Activated CD8-positive, alpha-beta memory T cell treated with anti-CD3 and anti-CD28 coated beads, Interleukin-2, amount 10 ng/mL, durations not matched to agents 7 days and 5 days (primary cell): Measurements from ENCODE around the gene CCDC201. TPM values are rescaled to one million over a fixed set of nuclear protein-coding genes. Genes with fewer than 3 reads are reported as not detected.
A peak's percentile ranks its signal among the peaks of the same experiment; 100 is the strongest.

Experiments
- ATAC-seq: fragments of 150-1000 bp; cut with Tn5 transposase; one replicate; pipeline ENCODE4 v1.10.0; 2021; ENCODE audit warnings: moderate library complexity
- CTCF ChIA-PET: fragments of 350-600 bp; sonication (Branson Sonifier 250); formaldehyde crosslinking; loops from one replicate; lab custom pipeline; 2021; ENCODE audit warnings: antibody characterized with exemption; lab: Charles Lee
- DNase-seq: peaks from one replicate; pipeline ENCODE4 v3.0.0-alpha.2; 2020
- H3K27ac Mint-ChIP-seq: one replicate; pipeline ENCODE4 v1.8.0; 2021; ENCODE audit warnings: mild to moderate bottlenecking, mixed read lengths
- H3K27me3 Mint-ChIP-seq: one replicate; pipeline ENCODE4 v1.8.0; 2021; ENCODE audit warnings: mixed read lengths
- H3K36me3 Mint-ChIP-seq: one replicate; pipeline ENCODE4 v1.8.0; 2021; ENCODE audit warnings: mild to moderate bottlenecking, mixed read lengths
- H3K4me1 Mint-ChIP-seq: one replicate; pipeline ENCODE4 v1.8.0; 2021; ENCODE audit warnings: mixed read lengths
- H3K4me3 Mint-ChIP-seq: one replicate; pipeline ENCODE4 v1.8.0; 2021; ENCODE audit warnings: mild to moderate bottlenecking, moderate library complexity, mixed read lengths
- H3K9me3 Mint-ChIP-seq: one replicate; pipeline ENCODE4 v1.8.0; 2022; ENCODE audit warnings: low read depth, mixed read lengths
- total RNA-seq, 2 experiments: library from RNA; stranded (reverse); gene quantifications; one replicate each; pipeline ENCODE4 v1.2.3, GENCODE V29; 2021

The CCDC201 gene, protein sequence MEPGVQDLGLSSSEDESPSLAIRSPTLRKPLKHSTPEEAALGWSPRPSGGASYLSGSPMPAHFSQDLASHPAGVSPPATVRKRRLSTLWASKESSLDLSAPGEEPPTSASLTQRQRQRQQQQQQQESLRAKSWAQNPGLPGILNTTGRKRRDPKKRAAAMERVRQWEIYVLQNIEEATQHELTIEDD
- not detected for total RNA-seq

DNA sequence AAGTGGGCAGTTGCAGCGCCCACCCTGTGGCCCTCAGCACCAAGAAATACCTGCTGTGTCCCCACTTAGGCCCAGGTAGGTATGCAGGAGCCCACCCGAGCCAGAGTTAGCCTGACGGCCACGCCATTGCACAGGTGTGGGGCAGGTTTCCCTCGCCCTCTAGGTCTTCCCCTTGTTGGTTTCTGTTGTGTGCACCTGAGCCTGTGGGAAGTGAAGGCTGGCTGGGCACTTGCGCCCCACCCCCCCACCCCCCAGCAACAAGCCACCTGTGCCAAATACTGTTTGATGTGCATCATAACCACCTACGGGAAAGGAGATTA lies at the start of gene CCDC201:
TSS of gene CCDC201 (minus strand) at position 48 of the 320 bp plus-strand sequence. CDS start 75 bp downstream, outside the sequence.
- H3K9me3 Mint-ChIP-seq = no peaks in the 10 kb centered on the region
- no peak within 1 kb of the TSS for H3K4me3 Mint-ChIP-seq
- ATAC-seq (no peak), DNase-seq (no peak)
- no peaks in the 10 kb centered on the region for H3K36me3 Mint-ChIP-seq
- no peak within 1 kb of the TSS for H3K27ac Mint-ChIP-seq
- CTCF ChIA-PET = no interaction called here
- H3K27me3 Mint-ChIP-seq = peaks cover 7% of the 10 kb centered on the region
- no peaks in the 10 kb centered on the region for H3K4me1 Mint-ChIP-seq

DNA sequence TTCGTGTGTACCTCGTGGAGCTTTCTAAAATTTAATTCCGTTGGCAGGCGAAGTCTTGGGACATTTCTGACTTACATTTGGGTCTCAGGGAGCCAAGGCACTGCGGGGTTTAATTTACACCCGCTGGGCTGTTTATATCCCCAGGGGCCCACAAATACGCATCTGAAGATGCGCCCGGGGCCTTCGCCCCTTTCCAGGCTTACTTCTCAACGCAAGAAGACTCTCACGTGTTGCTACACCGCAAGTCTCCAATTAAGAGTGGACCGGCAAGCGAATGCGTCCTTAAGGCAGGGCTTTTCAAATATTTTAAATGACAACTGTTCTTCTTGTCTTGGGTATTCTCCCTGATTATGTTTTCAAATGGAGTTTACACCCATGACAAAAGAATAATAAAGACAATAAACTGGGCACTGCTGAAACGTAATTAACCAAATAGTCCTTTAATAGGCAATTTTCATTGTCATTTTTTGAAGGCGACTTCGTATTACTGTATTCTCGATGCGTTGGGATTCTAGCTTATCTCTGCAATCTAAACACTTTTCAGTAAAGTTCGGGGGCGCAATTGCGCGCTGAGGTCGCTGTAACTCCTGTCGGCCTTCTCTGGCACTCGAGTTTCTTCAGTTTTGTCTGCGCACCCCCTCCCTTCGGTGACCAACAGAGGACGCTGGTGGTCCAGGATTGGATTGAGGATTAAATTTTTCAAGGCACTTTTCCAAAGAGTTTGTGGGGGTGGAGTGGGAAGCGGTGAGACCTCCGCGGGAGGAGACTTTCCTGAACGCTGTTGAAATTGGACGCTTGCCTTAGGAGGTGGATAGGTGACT lies 49.0 kb upstream of the CCDC201 start:
- CTCF ChIA-PET = interaction anchor here (0.7 to 2.0 kb wide), 11 partner anchors 9 to 1168 kb away, joined by 3 to 11 read pairs (median 3); no protein-coding TSS in a partner anchor
- no peak for ATAC-seq
- Mint-ChIP-seq H3K4me1 (peaks cover 38% of the 10 kb centered on the region), H3K27me3 (peaks cover 66% of the 10 kb centered on the region), H3K4me3 (peak overlapping the region; percentile 57), H3K36me3 (no peaks in the 10 kb centered on the region), H3K27ac (peak overlapping the region; percentile 78), H3K9me3 (no peaks in the 10 kb centered on the region)
- DNase-seq = peak; percentile 63

- peaks cover 38% of the 10 kb centered on the region for H3K4me1 Mint-ChIP-seq
- no peaks in the 10 kb centered on the region for H3K36me3 Mint-ChIP-seq
- peak overlapping the region; percentile 45 for H3K4me3 Mint-ChIP-seq
- peaks cover 66% of the 10 kb centered on the region for H3K27me3 Mint-ChIP-seq
- ATAC-seq = no peak
- no peak for DNase-seq
- peak overlapping the region; percentile 78 for H3K27ac Mint-ChIP-seq
- H3K9me3 Mint-ChIP-seq = no peaks in the 10 kb centered on the region
- CTCF ChIA-PET = interaction anchor here (0.8 kb wide), 1 partner anchor 28 kb away, joined by 3 read pairs; no protein-coding TSS in a partner anchor
Measured at GRCh38 chr7:45921381-45921698, 48.5 kb upstream of the CCDC201 start.

- CTCF ChIA-PET = interaction anchor here (0.8 to 1.0 kb wide), 2 partner anchors 19 to 27 kb away, joined by 3 read pairs; no protein-coding TSS in a partner anchor
- Mint-ChIP-seq H3K36me3 (peaks cover 3% of the 10 kb centered on the region), H3K27ac (peak within 1 kb of the TSS; percentile 78), H3K27me3 (peaks cover 63% of the 10 kb centered on the region), H3K9me3 (no peaks in the 10 kb centered on the region), H3K4me1 (peaks cover 44% of the 10 kb centered on the region), H3K4me3 (peak within 1 kb of the TSS; percentile 72)
- ATAC-seq (peak; percentile 66), DNase-seq (peak; percentile 50)
Measured at GRCh38 chr7:45920502-45921380, 47.9 kb upstream of the CCDC201 start, which contains the start of gene IGFBP3. Gene IGFBP3 (minus strand): TSS chr7:45921272. CDS start chr7:45921140, 132 bp downstream.

DNA sequence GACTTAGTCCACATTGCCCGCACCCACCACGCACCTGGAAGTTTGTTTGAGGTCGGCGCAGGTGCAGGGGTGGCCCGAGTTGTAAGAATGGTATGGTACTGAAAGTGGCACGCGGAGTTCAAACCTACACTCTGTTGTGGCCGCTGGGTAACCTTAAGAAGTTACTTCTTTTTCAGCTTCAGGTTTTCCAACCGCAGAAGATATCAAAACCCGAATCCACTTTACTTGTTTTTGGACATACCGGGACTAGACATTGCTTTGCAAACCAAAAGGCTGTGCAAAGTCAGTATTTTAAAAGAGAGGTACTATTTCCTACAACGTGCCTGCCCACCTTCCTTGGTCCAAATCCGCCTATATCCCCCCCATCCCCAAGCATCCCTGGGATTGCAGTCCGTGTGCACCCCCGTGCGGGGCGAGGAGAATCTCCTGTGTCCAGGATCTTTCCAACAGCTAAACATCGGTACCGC lies 47.1 kb upstream of the CCDC201 start:
- no peaks in the 10 kb centered on the region for H3K9me3 Mint-ChIP-seq
- H3K27ac Mint-ChIP-seq = peak overlapping the region; percentile 57
- peaks cover 3% of the 10 kb centered on the region for H3K36me3 Mint-ChIP-seq
- H3K4me1 Mint-ChIP-seq = peaks cover 47% of the 10 kb centered on the region
- peak overlapping the region; percentile 72 for H3K4me3 Mint-ChIP-seq
- no peak for DNase-seq
- no peak for ATAC-seq
- H3K27me3 Mint-ChIP-seq = peaks cover 62% of the 10 kb centered on the region
- CTCF ChIA-PET = interaction anchor here (1.0 kb wide), 1 partner anchor 20 kb away, joined by 3 read pairs; no protein-coding TSS in a partner anchor

GRCh38 chr7:45919231-45919784 lies 46.4 kb upstream of the CCDC201 start:
- Mint-ChIP-seq H3K4me3 (peak overlapping the region; percentile 72), H3K36me3 (peaks cover 3% of the 10 kb centered on the region), H3K27ac (no peak overlapping the region), H3K27me3 (peaks cover 57% of the 10 kb centered on the region), H3K4me1 (peaks cover 47% of the 10 kb centered on the region), H3K9me3 (no peaks in the 10 kb centered on the region)
- no peak for DNase-seq
- CTCF ChIA-PET = interaction anchor here (3.1 to 3.9 kb wide), 2 partner anchors 29 to 1169 kb away, joined by 8 to 19 read pairs; no protein-coding TSS in a partner anchor
- ATAC-seq = no peak

GRCh38 chr7:45918556-45918955 lies 45.7 kb upstream of the CCDC201 start:
- DNase-seq = no peak
- Mint-ChIP-seq H3K27ac (peak overlapping the region; percentile 69), H3K36me3 (peaks cover 3% of the 10 kb centered on the region), H3K9me3 (no peaks in the 10 kb centered on the region), H3K4me1 (peaks cover 47% of the 10 kb centered on the region), H3K27me3 (peaks cover 50% of the 10 kb centered on the region), H3K4me3 (peak overlapping the region; percentile 55)
- no peak for ATAC-seq
- CTCF ChIA-PET = interaction anchor here (1.0 to 3.9 kb wide), 5 partner anchors 9 to 1170 kb away, joined by 3 to 19 read pairs (median 5); no protein-coding TSS in a partner anchor

DNA sequence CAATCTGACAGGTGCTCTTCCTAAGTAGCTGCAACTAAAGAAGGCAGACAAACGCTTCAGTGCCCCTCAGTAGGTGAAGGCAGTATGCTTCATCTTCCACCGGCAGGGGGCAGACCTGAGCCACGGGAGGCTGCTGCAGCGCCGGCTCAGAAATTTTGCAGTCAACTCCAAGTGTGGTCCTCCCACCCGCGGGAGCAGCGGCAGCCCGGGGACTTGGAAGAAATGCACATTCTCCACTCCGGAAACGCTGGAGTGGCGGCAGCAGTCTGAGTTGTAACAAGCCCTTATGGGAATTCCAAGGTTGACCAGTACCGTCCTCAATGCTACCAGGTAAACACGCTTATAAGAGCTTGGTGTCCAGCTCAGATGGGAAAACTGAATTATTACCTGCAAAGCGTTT lies 44.8 kb upstream of the CCDC201 start:
- Mint-ChIP-seq H3K4me3 (peak overlapping the region; percentile 36), H3K4me1 (peaks cover 40% of the 10 kb centered on the region), H3K36me3 (peaks cover 3% of the 10 kb centered on the region), H3K27me3 (peaks cover 42% of the 10 kb centered on the region), H3K27ac (no peak overlapping the region), H3K9me3 (no peaks in the 10 kb centered on the region)
- ATAC-seq (peak; percentile 32), DNase-seq (peak; percentile 83)
- CTCF ChIA-PET = interaction anchor here (0.6 to 3.9 kb wide), 12 partner anchors 9 to 1171 kb away, joined by 3 to 19 read pairs (median 3); no protein-coding TSS in a partner anchor

- CTCF ChIA-PET = interaction anchor here (0.6 to 3.9 kb wide), 8 partner anchors 11 to 1172 kb away, joined by 3 to 19 read pairs (median 3); no protein-coding TSS in a partner anchor
- DNase-seq (no peak), ATAC-seq (no peak)
- no peak overlapping the region for H3K4me3 Mint-ChIP-seq
- peaks cover 3% of the 10 kb centered on the region for H3K36me3 Mint-ChIP-seq
- H3K4me1 Mint-ChIP-seq = peaks cover 34% of the 10 kb centered on the region
- no peaks in the 10 kb centered on the region for H3K9me3 Mint-ChIP-seq
- peaks cover 36% of the 10 kb centered on the region for H3K27me3 Mint-ChIP-seq
- H3K27ac Mint-ChIP-seq = no peak overlapping the region
Measured at GRCh38 chr7:45917064-45917463, 44.2 kb upstream of the CCDC201 start.

DNA sequence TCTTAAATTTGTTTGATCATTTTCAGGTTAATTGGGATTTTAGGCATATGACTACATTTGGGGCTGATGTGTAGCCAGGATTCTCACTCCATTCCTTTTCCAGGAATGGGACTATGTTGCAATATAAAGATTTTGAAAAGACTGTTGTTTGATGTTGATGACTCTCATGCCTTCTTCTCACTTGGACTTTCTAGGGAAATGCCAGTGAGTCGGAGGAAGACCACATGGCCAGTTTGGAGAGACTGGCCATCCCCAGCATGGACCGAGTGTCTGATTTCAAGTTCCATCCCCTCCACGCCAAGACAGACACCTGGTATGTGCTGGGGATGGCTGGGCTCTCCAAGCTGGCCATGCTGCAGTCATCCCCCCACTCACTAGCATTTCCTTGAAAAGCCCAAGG lies 42.7 kb upstream of the CCDC201 start:
- Mint-ChIP-seq H3K9me3 (no peaks in the 10 kb centered on the region), H3K4me1 (peaks cover 27% of the 10 kb centered on the region), H3K4me3 (no peak overlapping the region), H3K27ac (no peak overlapping the region), H3K27me3 (peaks cover 28% of the 10 kb centered on the region), H3K36me3 (peaks cover 3% of the 10 kb centered on the region)
- CTCF ChIA-PET = no interaction called here
- ATAC-seq (no peak), DNase-seq (no peak)

- Mint-ChIP-seq H3K9me3 (no peaks in the 10 kb centered on the region), H3K4me1 (peaks cover 24% of the 10 kb centered on the region), H3K36me3 (peaks cover 3% of the 10 kb centered on the region), H3K27ac (no peak overlapping the region), H3K27me3 (peaks cover 22% of the 10 kb centered on the region), H3K4me3 (no peak overlapping the region)
- CTCF ChIA-PET = no interaction called here
- no peak for DNase-seq
- no peak for ATAC-seq
Measured at GRCh38 chr7:45914911-45915310, 42.0 kb upstream of the CCDC201 start.

GRCh38 chr7:45912972-45913371 lies 40.1 kb upstream of the CCDC201 start:
- no peaks in the 10 kb centered on the region for H3K9me3 Mint-ChIP-seq
- DNase-seq (no peak), ATAC-seq (no peak)
- H3K27me3 Mint-ChIP-seq = peaks cover 5% of the 10 kb centered on the region
- CTCF ChIA-PET = interaction anchor here (1.1 to 1.5 kb wide), 2 partner anchors 10 to 30 kb away, joined by 3 to 5 read pairs; no protein-coding TSS in a partner anchor
- peaks cover 3% of the 10 kb centered on the region for H3K36me3 Mint-ChIP-seq
- no peak overlapping the region for H3K27ac Mint-ChIP-seq
- H3K4me1 Mint-ChIP-seq = peaks cover 16% of the 10 kb centered on the region
- no peak overlapping the region for H3K4me3 Mint-ChIP-seq
